Measurements from ENCODE around the gene ATAD1.

DNA sequence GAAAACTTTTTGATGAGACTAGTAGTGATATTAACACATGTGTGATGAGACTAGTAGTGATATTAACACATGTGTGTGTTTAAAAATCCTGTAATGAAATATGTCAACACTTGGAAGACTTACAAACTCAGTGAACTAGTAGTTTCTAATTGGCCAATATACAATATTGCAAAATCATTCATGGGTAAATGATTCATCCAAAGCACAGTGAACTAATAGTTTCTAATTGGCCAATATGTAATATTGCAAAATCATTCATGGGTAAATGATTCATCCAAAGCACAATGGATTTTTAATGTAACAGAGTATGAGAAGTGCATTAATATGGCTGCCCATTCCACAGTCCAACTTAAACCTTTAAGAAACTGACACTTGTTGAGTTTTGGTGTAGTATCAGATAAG is 77.8 kb downstream of the ATAD1 start:
- TF ChIP-seq SRF (IDR thresholded peaks at IDR 0.05; ENCODE audit: low read depth in 2 of 2, low read length in 2 of 2) = no peak
- no peak for TF ChIP-seq NFYB (IDR thresholded peaks at IDR 0.05; ENCODE audit: insufficient read depth, low read depth, low read length)
- TF ChIP-seq, protein P1, sequence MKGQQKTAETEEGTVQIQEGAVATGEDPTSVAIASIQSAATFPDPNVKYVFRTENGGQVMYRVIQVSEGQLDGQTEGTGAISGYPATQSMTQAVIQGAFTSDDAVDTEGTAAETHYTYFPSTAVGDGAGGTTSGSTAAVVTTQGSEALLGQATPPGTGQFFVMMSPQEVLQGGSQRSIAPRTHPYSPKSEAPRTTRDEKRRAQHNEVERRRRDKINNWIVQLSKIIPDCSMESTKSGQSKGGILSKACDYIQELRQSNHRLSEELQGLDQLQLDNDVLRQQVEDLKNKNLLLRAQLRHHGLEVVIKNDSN (IDR thresholded peaks at IDR 0.05; ENCODE audit: borderline replicate concordance, extremely low read length, insufficient read depth, low read depth, low read length) = no peak
- TF ChIP-seq GATAD2B (conservative IDR thresholded peaks at IDR 0.05; ENCODE audit: low read depth) = no peak
- TF ChIP-seq EZH2 (IDR thresholded peaks at IDR 0.05; ENCODE audit: borderline replicate concordance, control insufficient read depth, low read depth, low read length) = no peak

All from GM12878 (cell line).